ENCODE results near the gene ACKR3.

ACKR3 gene

DNA sequence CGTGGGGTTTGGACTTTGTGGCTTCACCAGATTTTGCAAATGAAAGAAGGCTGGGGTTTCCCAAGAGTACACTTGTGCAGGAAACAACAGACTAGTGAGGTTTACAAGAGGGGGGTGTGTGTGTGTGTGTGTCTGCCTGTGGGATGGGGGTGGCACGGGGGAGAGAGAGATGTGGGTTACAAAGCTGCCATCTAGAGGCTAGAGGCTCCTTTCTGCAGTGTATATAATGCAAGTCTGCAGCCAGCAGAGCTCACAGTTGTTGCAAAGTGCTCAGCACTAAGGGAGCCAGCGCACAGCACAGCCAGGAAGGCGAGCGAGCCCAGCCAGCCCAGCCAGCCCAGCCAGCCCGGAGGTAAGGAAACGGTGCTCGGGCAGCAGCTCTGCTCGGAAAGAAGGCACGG is at the start of gene ACKR3:
Gene ACKR3 (plus strand): TSS at position 253 of the 401 bp plus-strand sequence. CDS start 10,641 bp downstream, outside the sequence.
- TF ChIP-seq, protein P1, sequence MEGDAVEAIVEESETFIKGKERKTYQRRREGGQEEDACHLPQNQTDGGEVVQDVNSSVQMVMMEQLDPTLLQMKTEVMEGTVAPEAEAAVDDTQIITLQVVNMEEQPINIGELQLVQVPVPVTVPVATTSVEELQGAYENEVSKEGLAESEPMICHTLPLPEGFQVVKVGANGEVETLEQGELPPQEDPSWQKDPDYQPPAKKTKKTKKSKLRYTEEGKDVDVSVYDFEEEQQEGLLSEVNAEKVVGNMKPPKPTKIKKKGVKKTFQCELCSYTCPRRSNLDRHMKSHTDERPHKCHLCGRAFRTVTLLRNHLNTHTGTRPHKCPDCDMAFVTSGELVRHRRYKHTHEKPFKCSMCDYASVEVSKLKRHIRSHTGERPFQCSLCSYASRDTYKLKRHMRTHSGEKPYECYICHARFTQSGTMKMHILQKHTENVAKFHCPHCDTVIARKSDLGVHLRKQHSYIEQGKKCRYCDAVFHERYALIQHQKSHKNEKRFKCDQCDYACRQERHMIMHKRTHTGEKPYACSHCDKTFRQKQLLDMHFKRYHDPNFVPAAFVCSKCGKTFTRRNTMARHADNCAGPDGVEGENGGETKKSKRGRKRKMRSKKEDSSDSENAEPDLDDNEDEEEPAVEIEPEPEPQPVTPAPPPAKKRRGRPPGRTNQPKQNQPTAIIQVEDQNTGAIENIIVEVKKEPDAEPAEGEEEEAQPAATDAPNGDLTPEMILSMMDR (IDR thresholded peaks at IDR 0.05; ENCODE audit: insufficient read depth, missing control alignments): peak; percentile 25
- DNase-seq (ENCODE audit: insufficient read length, low spot score) (no peak), FAIRE-seq (no peak)

DNA sequence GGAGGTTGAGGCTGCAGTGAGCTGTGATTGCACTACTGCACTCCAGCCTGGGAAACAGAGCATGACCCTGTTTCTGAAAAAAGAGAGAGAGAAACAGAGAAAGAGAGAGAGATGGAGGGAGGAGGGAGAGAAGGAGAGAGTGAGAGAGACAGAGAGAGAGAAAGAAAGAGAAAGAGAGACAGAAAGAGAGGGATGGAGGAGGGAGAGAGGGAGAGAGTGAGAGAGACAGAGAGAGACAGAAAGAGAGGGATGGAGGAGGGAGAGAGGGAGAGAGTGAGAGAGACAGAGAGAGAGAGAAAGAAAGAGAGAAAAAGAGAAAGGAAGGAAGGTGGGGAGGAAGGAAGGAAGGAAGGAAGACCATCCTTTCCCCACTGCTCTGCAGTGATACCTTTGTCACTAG is 48.1 kb upstream of the ACKR3 start:
- FAIRE-seq: no peak
- TF ChIP-seq, protein P1 (IDR thresholded peaks at IDR 0.05; ENCODE audit: insufficient read depth, missing control alignments): no peak

DNA sequence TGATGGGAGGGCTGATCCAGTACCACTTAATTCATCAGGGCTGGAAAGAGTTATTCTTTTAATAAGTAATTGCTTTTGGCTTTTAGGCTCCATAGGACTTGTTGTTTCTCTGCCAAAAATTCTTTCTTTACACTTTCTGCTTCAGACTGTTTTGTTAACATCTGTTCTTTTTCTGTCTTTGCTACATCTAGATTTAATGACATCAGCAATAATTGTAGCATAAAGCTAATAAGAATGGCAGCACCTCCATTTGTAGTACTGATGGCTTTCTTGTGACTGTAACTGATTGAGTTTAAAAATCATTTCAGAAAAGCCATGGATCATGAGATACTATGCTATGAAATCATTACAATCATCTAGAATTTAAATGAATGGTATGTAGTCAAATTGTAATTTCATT is 46.4 kb upstream of the ACKR3 start:
- DNase-seq (ENCODE audit: insufficient read length, low spot score) (no peak), FAIRE-seq (no peak)
- TF ChIP-seq, protein P1 (IDR thresholded peaks at IDR 0.05; ENCODE audit: insufficient read depth, missing control alignments): no peak

More for the DNA sequence above, 48.1 kb upstream of the ACKR3 start:
- DNase-seq (ENCODE audit: insufficient read length, low spot score): no peak

DNA sequence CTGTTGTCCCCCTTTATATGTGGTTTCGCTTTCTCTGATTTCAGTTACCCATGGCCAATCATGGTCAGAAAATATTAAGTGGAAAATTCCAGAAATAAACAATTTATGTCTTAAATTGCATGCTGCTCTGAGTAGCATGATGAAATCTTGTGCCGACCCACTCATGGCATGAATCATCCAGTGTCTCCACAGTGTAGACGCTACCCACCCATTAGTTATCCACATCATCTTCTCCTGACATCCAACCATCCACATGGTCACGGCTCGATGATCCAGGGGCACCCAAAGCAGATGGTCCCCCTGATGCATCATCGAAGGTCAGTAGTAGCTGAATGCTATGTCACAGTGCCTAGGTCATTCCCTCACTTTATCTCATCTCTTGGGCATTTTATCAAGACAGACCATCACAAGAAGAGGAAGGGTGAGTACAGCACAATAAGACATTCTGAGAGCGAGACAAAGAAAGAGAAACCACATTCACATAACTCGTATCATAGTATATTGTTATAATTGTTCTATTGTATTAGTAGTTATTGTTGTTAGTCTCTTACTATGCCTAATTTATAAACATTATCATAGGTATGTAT is 44.1 kb upstream of the ACKR3 start:
- FAIRE-seq (no peak), DNase-seq (ENCODE audit: insufficient read length, low spot score) (no peak)
- TF ChIP-seq, protein P1 (IDR thresholded peaks at IDR 0.05; ENCODE audit: insufficient read depth, missing control alignments): no peak

DNA sequence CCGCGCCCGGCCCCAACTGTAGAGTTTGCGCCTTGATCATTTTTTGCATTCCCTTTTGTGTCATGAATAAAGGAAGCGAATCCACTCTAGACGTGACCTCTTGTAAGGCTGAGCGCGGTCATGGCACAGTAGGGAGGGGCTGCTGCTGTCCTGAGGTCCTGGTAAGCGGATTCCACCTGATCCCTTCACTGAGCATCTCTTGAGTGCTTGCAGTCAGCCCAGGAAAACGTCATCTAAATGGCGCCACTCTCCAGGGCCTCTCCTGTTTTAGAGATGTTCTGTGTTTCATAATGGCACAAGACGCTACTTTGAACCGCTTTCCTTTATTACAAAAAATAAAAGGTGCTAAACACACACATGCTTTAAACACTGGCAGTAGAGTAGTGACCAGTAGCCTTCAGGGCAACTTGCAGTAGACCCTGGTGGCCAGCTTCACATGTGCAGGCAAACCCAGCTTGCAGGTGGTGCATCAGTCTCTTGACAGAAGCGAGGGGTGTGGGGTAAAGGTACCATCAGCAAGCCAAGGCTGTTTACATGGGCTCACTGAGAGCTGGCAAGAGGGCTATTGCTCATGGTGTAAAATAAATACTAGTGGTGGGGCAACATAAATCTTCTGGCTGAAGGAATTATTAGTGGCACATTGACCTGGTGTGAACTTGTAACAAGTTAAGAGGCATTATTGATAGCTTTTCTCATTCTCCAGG is 43.0 kb upstream of the ACKR3 start:
- TF ChIP-seq, protein P1 (IDR thresholded peaks at IDR 0.05; ENCODE audit: insufficient read depth, missing control alignments): no peak
- DNase-seq (ENCODE audit: insufficient read length, low spot score): no peak
- no peak for FAIRE-seq

DNA sequence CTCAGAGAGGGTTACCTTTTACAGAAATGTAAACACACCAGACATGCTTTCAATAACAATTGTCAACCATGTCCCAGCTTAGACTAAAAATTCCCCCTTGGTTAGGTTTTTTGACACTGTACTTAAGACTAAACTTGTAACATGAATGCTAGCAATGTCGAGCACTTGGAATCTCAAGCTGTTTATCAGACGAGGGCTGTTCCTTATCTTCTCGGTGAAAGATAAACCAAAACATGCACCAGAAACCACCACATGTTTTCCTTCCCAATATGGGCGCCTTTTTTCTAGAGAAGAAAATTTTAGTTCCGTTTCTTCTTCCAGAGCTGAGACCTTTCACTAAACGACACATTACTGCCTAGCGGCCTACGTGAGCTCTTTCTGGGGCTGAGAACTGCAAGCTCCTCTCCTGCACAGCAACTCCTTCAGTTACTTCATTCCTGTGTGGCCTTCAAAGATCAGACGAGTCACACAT is 42.4 kb upstream of the ACKR3 start:
- FAIRE-seq (no peak), DNase-seq (ENCODE audit: insufficient read length, low spot score) (no peak)
- TF ChIP-seq, protein P1 (IDR thresholded peaks at IDR 0.05; ENCODE audit: insufficient read depth, missing control alignments): no peak

DNA sequence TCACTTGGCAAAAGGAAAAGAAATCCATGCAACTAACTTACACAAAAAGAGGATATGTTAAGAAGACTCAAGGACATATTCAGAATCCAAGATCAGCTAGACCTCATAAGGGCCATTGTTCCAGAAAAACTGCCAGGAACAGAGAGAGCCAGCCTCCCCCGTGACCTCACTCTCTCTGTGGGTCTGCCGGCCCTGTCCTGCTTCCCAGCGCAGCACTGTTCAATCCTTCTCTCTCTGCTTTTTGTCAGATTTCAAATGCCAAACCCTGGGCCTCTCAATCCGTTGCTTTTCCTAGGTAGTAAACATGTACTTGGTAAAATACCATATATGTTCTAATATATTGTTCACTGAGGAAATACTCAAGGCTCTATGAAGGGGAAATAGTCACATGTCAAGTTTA is 40.0 kb upstream of the ACKR3 start:
- TF ChIP-seq, protein P1 (IDR thresholded peaks at IDR 0.05; ENCODE audit: insufficient read depth, missing control alignments): no peak
- FAIRE-seq (no peak), DNase-seq (ENCODE audit: insufficient read length, low spot score) (no peak)

All from D721Med (cell line).